Umbilical cord (tissue), 2 donors: Measurements from ENCODE around the gene MACC1. TPM values are rescaled to one million over a fixed set of nuclear protein-coding genes. Genes with fewer than 3 reads are reported as not detected.

Source experiments
- DNase-seq: peaks from one replicate; pipeline ENCODE4 v3.0.0-alpha.2; 2015; ENCODE audit warnings: low spot score
- total RNA-seq: library from RNA; depleted of rRNA; stranded (reverse); fragments of >200 nt; gene quantifications from one replicate; pipeline ENCODE4 v1.2.3, GENCODE V29; 2014; ENCODE audit warnings: low replicate concordance; ENCODE audit not compliant: insufficient read depth

MACC1 gene
- total RNA-seq, 1 donor from 2014 or later = 3.1 TPM

- DNase-seq = no peak
These were observed 40.5 kb downstream of the MACC1 start for GRCh38 chr7:20176578-20177242.

DNA sequence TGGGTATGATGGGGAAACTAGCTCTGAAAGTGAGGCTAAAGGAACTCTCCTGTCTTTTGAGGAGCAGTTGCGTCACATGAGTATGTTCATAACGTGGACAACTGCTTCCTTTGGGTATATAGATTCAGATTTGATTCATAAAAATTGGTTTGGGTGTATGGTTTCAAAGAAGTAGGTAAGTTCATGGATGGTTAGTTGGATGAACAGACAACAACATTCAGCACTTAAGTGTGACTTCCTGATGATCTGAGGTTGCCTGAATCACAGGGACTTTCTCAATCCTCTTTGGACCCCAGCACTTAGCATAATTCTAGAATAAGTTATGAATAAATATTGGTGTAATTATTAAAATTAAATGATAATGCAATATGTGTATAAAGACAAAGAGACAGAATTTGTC is 43.4 kb downstream of the MACC1 start:
- DNase-seq = no peak

- peak; percentile 78 for DNase-seq
These were observed 44.3 kb downstream of the MACC1 start for GRCh38 chr7:20172736-20173334.

GRCh38 chr7:20170633-20171032 is 46.6 kb downstream of the MACC1 start:
- DNase-seq = no peak

- no peak for DNase-seq
These were observed 52.1 kb downstream of the MACC1 start for GRCh38 chr7:20165146-20165510.

DNA sequence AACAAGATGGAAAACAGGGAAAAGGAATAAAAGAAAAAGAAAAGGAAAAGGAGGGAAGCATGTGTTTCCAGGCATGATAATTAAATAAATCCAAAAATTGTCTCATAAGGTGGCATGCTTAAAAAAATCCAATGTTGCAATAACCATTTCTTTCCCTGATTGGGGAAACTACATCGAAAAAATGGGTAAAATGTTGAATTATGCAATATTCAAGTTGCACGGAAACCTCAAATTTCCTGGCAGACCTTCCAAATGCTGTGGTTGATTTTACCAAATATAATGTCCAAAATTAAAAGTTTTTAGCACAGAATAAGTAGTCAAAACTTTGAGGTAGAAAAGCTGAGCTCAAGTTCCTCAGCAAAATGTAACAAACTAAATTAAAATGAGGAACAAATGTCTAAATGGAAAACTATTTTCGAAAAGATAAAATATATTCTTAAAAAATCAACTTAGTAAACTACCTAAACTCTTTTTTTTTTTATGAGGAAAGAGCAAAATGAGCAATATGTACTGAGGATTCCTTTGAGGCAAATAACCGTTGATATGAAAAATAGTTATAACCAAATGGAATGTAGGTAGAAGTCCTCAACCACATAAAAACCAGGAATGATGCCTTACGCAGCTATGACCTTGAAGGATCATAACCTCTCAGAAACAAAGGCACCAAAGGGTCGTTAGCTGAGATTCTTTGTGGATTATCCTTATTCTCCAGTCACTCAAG is 52.6 kb downstream of the MACC1 start:
- no peak for DNase-seq

- DNase-seq = no peak
These were observed 54.5 kb downstream of the MACC1 start for GRCh38 chr7:20162665-20163064.

GRCh38 chr7:20159226-20159747 is 57.9 kb downstream of the MACC1 start:
- DNase-seq = no peak

GRCh38 chr7:20158684-20159083 is 58.5 kb downstream of the MACC1 start:
- no peak for DNase-seq

- no peak for DNase-seq
These were observed 59.7 kb downstream of the MACC1 start for GRCh38 chr7:20157456-20157855.

DNA sequence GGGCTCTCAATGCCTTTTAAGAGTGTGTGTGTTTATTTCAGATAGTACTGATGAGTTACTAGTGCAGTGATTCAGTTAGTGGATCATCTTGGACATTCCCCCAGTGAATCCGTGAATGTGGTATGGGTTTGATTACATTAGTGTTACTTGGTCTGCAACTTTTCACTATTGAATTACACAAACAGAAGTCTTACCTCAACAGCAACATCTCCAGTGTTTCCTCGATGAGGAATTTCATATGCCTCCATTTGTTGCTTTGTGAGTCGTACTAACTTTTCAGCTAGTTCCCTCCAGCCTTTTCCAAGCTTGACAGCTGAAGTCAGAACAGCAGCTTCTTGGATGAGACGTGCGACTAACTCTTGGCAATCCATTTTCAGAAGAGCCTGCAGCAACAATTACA is 63.2 kb downstream of the MACC1 start:
- no peak for DNase-seq

DNA sequence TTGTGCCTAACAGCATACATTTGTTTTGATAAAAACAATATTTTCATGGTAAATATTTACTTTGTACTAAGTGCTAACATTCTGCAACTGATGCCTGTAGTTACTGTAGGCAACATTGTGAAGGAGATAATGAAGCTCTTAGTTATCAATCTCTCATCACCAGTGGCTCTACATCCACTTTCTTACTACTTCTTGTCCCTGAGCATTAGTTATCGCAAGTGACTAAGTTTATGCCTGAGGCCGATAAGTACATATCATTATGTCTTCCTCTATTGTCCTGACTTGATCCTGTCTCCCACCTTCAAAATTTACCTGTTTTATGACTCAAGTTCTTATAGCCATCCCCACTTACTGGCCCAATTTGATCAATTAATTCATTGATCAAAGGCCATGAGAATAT is 63.6 kb downstream of the MACC1 start:
- no peak for DNase-seq

DNA sequence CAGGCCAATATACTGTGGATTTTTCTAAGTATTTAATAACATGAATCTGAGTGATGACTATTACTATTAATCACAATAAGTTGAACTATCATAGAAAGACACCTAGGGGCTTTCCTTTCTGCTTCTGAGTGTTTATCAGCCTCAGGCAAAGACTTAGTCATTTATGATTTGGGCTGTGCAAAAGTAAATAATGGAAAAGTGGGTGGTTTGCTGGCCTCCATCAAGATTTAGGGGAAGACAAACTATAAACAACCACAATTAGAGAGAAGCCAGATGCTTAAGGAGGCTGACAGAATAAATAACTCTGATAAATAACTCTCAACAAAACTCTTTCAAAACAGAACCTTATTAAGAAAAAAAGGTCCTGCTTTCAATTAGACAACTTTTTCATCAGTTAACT is 64.7 kb downstream of the MACC1 start:
- no peak for DNase-seq

- DNase-seq = no peak
These were observed 65.3 kb downstream of the MACC1 start for GRCh38 chr7:20151708-20152456.

DNA sequence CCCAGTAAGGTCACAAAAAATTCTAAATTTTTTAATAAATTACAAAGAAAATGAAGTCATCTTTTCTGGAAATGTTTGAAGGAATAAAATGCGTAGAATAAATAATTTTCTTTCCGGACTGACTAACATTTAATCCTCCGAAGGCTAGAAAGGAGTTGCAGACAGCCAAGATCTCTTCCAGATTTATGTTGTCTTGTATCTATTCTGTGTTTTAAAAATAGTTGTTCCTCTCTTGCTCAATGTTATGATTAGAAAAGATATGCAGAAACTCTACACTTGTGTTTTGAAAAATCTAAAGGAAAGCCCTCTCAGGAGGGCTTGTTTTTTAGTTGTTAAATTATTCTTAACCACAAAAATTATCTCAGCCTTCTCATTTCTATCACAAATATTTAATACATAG is 70.7 kb downstream of the MACC1 start:
- DNase-seq = peak; percentile 85

- DNase-seq = no peak
These were observed 72.4 kb downstream of the MACC1 start for GRCh38 chr7:20144801-20145200.

- peak; percentile 50 for DNase-seq
These were observed 75.5 kb downstream of the MACC1 start for GRCh38 chr7:20141666-20142065.

GRCh38 chr7:20141002-20141345 is 76.2 kb downstream of the MACC1 start:
- DNase-seq = no peak

DNA sequence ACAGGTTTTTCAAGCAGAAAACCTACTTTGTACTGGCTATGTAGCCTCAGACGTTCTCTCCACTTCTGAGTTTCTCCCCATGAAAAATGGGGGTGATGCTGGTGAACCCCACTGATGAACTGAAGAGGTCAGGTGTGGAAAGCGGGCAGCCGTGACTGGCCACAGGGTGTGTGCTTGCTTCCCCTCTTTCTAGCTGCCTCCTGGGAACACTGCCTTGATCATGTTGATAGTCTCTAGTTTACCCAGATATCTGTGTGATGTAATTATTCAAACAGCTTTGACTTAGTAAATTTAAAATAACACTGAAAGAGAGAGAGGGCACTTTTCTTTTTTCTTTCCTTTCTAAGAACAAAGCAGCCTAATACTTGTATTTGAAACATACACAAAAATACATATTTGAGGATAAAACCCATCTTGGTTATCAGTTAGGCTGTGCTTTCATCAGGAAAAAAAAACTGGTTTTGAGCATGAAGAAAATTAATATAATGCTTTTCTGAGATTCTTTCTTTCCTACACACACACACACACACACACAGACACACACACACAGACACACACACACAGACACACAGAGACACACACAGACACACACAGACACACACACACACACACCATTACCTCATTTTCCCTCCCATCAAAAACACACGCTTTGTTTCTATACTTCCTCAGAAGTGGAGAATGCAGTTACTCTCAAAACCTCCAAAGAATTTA is 76.7 kb downstream of the MACC1 start:
- peak; percentile 32 for DNase-seq

GRCh38 chr7:20136647-20137046 is 80.5 kb downstream of the MACC1 start:
- DNase-seq = no peak

GRCh38 chr7:20133803-20134202 is 83.4 kb downstream of the MACC1 start:
- no peak for DNase-seq

DNA sequence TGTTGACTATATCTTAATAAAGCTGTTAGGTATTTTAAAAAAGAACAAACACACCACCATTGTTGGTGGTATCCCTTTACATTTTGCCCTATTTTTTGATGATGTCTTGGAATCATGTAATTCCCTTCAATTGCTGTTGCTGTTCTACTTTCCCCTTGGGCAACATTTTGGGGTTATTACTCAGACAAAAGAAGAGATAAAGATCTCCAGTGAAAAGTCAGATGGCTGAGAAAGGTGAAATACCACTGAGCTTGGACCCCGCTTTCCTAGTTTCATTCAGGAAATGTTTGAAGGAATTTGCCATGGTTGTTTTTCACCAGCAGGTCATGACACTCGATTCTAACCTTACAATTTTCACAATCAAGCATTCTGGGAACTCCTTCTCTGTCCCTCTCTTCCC is 84.6 kb downstream of the MACC1 start:
- DNase-seq = no peak
